ENCODE results near the gene PHOX2A.
"Not testable (repeated sequence)": the region's sequence is repeated elsewhere in the genome, so short reads cannot be mapped to it uniquely, and the experiment has no call there.

Gene PHOX2A

DNA sequence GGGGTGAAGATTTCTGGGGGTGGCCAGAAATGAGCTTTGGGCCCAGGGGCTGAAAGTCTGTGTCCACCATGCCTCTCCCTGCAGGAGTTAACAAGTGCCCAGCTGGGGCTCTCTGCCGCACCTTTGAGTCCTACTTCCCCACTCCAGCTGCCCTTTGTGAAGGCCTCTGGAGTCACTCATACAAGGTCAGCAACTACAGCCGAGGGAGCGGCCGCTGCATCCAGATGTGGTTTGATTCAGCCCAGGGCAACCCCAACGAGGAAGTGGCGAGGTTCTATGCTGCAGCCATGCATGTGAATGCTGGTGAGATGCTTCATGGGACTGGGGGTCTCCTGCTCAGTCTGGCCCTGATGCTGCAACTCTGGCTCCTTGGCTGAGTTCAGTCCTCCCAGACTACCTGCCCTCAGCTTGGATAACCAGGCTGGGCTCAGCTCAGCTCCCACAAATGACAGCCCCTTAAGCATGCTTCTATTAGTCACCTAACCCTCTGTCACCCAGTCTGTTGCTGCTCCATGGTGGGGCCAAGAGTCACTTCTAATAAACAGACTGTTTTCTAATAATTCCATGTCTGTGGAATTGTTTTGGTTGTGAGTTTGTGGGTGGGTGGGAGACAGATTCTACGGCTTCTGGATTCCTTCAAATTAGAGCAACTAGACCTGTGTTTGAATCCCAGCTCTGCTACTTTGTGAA lies 22.4 kb downstream of the PHOX2A start:
- no peak for DNase-seq

DNA sequence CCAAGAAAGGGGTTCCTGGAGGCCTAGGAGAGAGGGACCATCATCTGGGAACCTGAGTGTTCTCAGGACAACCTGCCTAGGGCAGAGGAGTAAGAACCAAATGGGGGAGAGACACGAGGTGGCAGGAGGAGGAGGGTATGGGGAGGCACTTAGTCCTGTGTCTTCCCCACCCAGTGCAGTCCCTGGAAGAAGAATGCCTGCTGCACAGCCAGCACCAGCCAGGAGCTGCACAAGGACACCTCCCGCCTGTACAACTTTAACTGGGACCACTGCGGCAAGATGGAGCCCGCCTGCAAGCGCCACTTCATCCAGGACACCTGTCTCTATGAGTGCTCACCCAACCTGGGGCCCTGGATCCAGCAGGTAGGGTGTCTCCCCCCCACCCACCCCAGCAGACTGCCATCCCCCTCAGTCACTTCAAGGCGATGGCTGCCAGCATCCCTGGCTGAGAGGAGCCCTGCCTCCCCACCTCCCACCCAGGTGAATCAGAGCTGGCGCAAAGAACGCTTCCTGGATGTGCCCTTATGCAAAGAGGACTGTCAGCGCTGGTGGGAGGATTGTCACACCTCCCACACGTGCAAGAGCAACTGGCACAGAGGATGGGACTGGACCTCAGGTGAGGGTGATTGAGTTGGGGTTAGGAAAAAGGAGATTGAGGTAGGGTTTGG lies 23.1 kb downstream of the PHOX2A start:
- no peak for DNase-seq

DNA sequence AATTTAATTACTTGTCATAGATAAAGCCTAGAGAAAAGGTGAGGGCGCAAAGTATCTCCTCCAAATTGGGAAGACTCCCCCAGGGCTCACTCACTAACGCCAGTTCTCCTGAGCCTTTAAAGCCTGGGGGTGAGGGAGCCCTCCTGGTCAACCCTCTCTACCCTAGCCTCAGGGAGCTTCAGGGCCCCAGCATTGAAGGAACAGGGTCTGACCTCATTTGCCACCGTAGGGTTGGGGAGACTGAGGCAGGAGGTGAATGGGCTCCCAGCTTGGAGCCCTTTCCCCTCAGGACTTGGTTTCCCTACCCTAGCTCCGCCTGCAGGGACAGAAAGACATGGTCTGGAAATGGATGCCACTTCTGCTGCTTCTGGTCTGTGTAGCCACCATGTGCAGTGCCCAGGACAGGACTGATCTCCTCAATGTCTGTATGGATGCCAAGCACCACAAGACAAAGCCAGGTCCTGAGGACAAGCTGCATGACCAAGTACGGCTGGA lies 25.7 kb downstream of the PHOX2A start:
- DNase-seq: no peak

DNA sequence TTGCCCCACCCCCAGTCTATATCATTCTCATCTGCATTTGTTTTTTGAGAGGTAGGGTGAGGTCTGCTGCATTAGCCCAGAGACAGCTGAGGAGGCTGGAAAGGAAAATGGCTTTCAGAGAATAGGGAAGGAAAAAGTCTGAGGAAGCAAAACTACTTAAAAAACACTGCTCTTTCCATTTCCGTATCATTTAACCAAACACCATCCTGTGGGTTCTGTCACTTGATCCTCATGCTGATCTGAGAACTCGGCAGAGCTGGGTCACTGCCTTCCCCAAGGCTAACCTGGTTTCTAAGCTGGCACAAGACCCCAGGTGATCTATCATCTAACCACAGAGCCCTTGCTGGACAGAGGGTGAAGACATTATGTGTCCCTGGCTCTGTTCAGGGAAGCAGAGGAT lies 26.1 kb downstream of the PHOX2A start:
- DNase-seq: no peak

DNA sequence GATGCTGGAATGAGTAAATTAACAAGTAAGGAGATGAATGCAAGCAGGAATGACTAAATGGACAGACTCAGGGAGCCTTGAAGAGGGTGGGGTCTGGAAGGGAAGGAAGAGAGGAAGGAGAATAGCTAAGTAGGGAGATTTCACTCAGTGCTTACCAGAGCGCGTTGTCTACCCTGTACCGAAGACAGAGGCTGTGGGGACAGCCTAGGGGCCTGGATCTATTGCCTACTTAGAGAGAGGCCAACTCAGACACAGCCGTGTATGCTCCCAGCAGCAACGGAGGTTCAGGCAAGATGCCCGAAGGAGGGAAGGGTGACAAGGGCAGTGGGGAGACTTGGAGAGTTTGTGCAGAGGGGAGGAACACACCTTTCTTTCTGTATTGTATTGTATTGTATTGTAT lies 27.3 kb downstream of the PHOX2A start, which contains the start of gene FOLR2:
TSS of gene FOLR2 (plus strand) at position 157 of the 400 bp plus-strand sequence. CDS start 1,791 bp downstream, outside the sequence.
- no peak for DNase-seq

DNA sequence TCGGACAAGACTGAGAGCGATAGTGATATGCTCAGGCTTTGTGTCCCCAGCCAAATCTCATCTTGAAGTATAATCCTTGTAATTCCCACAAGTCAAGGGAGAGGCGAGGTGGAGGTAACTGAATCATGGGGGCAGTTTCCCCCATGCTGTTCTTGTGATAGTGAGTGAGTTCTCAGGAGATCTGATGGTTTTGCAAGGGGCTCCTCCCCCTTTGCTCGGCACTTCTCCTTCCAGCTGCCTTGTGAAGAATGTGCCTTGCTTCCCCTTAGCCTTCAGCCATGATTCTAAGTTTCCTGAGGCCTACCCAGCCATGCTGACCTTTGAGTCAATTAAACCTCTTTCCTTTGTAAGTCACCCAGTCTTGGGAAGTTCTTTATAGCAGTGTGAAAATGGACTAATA lies 34.9 kb downstream of the PHOX2A start:
- DNase-seq: no peak

DNA sequence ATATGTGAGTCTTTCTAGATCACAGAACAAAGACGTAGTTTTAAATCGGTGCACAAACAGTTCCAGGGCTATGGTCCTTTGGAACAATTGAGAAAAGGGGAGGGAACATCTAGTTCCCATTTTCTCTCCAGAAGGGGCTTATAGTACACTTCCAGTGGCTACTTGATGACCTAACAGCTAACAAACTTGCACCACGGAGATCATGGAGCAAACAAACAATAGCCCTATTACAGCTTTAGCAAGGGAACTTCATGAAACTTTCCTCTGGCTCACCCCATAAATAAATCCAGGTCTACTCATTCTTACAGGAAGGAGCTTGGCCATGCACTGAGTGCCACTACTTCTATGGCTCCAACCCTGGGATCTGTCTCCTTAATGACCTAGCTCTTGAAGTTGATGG lies 35.7 kb downstream of the PHOX2A start:
- DNase-seq: no peak

DNA sequence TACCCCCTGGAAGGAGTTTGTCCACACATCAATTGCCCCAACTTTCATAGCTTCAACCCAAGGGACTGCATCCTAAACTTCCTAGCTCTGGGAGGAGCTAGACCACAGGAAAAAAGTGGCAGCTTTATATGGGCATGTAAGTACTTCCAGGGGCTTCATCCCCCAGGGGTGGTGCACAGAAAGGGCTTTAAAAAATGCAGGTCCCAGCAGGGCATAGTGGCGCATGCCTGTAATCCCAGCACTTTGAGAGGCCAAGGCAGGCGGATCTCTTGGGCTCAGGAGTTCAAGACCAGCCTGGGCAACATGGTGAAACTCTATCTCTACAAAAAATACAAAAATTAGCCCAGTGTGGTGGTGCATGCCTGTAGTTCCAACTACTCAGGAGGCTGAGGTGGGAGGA lies 37.2 kb downstream of the PHOX2A start:
- DNase-seq: not testable (repeated sequence)

DNA sequence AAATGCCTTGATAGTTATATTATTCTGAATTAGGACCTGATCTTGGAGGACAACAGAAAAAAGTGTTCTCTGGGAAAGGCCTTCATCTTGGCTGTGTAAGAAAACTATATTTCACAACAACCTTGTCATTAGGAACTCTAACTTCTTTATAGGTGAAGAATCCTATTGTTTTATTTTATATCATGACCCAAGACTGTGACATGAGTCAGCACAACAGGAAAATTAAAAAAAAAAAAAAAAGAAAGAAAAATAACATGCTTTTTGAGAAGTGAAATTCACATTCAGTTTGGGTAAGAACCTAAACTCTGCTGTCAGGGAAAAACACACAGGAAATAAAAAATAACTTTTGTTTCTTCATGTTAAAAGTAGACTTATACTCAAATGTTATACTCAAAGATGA lies 39.1 kb downstream of the PHOX2A start:
- no peak for DNase-seq

DNA sequence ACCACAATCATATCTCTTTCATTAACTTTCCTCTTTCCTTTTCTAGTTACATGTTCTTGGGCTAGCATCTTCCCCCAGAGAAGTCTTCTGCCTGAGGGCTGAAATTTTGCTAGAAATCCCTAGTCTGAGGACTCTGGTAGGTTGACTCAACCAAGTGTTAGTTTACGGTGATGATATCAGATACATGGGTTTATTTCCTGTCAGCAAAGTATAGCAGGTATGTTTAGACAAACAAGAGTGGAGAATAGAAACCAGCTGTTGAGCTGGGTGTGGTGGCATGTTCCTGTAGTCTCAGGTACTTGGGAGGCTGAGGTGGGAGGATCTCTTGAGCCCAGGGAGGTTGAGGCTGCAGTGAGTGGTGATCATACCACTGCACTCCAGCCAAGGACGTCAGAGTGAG lies 40.8 kb downstream of the PHOX2A start:
- no peak for DNase-seq

DNA sequence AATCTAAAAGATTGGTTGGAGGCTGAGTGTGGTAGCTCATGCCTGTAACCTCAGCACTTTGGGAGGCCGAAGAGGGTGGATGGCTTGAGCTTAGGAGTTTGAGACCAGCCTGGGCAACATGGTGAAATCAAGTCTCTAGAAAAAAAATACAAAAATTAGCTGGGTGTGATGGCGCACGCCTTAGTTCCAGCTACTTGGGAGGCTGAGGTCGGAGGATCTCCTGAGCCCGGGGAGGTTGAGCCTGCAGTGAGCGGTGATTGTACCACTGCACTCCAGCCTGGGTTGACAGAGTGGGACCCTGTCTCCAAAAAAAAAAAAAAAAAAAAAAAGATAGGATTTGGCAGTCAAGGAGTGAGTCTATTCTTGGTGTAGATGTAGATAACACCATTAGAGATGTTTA lies 41.4 kb downstream of the PHOX2A start:
- no peak for DNase-seq

DNA sequence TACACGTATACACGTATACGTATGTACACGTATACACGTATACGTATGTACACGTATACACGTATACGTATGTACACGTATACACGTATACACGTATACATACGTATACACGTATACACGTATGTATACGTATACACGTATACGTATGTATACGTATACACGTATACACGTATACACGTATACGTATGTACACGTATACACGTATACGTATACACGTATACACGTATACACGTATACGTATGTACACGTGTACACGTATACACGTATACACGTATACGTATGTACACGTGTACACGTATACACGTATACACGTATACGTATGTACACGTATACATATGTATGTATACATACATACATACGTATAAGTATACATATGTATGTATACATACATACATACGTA lies 42.5 kb downstream of the PHOX2A start:
- not testable (repeated sequence) for DNase-seq

DNA sequence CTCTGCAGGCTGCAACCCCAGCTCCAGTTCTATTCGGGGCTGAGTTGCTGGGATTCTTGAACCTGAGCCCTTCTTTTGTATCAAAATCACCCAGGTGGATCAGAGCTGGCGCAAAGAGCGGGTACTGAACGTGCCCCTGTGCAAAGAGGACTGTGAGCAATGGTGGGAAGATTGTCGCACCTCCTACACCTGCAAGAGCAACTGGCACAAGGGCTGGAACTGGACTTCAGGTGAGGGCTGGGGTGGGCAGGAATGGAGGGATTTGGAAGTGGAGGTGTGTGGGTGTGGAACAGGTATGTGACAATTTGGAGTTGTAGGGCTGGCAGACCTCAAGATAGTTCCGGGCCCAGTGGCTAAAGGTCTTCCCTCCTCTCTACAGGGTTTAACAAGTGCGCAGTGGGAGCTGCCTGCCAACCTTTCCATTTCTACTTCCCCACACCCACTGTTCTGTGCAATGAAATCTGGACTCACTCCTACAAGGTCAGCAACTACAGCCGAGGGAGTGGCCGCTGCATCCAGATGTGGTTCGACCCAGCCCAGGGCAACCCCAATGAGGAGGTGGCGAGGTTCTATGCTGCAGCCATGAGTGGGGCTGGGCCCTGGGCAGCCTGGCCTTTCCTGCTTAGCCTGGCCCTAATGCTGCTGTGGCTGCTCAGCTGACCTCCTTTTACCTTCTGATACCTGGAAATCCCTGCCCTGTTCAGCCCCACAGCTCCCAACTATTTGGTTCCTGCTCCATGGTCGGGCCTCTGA lies 48.3 kb downstream of the PHOX2A start:
- DNase-seq: no peak

DNA sequence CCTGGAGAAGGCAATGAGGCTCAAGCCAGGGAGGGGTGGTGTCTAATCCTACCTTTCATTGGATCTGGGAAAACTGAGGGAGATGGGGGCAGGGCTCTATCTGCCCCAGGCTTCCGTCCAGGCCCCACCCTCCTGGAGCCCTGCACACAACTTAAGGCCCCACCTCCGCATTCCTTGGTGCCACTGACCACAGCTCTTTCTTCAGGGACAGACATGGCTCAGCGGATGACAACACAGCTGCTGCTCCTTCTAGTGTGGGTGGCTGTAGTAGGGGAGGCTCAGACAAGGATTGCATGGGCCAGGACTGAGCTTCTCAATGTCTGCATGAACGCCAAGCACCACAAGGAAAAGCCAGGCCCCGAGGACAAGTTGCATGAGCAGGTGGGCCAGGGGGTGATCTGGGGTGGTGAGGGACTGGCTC lies 52.0 kb downstream of the PHOX2A start, which contains the start of gene FOLR1:
TSS of gene FOLR1 (plus strand) at position 180 of the 421 bp plus-strand sequence. CDS start at position 214, 34 bp downstream.
- DNase-seq: no peak

DNA sequence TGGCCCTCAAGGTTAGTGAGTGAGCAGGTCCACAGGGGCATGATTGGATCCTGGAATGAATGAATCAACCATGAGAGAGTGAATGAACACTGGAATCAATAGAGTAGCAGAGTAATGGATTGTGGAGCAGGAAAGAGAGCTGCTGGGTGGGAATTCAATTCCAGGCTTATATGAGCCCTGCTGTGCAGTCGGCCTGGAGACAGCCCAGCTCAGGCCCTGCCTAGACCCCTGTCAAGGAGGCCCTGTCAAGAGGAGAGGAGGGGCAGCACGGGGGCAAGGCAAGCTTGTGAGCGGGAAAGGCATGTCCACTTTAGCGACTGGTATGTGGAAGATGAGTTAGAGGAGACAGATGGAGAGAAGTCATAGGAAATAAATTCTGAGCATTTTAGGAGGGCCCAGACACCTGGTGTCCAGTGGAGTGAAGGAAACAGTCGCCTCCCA lies 53.3 kb downstream of the PHOX2A start:
- no peak for DNase-seq

DNA sequence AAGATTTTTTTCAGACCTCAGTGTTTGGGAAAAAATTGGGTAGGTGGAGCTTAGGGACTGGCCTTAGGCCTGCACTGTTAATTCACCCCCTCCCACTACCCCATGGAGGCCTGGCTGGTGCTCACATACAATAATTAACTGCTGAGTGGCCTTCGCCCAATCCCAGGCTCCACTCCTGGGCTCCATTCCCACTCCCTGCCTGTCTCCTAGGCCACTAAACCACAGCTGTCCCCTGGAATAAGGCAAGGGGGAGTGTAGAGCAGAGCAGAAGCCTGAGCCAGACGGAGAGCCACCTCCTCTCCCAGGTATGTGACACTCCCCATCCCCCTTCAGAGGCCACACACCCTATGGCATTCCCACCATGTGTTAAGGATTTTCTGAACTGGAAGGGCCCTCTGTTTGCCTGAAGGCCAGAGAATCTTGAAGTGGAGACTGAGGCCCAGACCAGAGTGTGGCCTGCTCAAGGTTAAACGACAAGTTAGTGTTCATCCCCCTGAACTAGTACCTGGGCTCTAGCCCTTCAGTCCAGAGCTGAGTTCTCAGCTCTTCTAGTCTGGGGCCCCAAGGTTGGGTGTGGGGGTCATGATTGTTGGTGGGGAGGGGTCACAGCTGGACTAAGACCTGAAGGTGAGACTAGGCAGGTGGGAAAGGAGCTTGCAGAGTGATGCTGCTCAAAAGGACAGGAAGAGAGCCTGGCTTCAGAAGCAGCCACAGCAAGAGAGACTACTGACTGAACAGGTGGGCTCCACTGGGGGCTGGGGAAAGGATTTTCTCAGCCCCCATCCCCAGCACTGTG lies 54.3 kb downstream of the PHOX2A start:
- DNase-seq: no peak

All from effector CD8-positive, alpha-beta T cell (primary cell).